ENCODE measurements around the gene EXOC1L.

EXOC1L gene

DNA sequence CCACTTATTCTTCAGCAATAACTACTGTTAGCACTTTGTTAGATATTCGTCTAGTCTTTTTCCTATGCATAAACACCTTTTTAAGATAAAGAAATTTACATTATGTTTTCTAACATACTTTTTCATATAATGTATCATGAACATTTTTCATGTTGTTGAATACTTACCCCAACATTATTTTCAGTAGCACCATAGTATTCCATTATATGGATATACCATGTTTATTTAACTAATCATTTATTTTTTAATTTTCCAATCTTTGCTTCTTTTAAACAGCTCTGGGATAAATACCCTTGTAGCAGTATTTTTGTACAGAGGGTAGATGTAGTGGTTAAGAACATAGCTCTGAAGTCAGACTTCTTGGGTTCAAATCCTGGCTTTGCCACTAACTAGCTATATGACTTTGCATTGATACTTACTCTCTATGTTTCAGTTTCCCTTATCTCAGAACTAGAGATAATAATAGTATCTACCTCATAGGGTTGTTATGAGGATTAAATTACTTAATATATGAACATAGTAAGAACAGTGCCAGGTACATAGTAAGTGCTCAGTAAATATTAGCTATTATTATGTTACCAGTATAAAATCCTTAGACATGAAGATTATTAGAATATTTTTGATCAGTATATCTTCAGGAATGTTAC is 45.1 kb downstream of the EXOC1L start:
- no peak overlapping the region for H3K4me3 ChIP-seq (replicated peaks; ENCODE audit: low read depth, low read length)
- no peaks in the 10 kb centered on the region for H3K27me3 ChIP-seq (replicated peaks; ENCODE audit: control insufficient read depth, insufficient read depth, low read length)
- TF ChIP-seq, protein P1, sequence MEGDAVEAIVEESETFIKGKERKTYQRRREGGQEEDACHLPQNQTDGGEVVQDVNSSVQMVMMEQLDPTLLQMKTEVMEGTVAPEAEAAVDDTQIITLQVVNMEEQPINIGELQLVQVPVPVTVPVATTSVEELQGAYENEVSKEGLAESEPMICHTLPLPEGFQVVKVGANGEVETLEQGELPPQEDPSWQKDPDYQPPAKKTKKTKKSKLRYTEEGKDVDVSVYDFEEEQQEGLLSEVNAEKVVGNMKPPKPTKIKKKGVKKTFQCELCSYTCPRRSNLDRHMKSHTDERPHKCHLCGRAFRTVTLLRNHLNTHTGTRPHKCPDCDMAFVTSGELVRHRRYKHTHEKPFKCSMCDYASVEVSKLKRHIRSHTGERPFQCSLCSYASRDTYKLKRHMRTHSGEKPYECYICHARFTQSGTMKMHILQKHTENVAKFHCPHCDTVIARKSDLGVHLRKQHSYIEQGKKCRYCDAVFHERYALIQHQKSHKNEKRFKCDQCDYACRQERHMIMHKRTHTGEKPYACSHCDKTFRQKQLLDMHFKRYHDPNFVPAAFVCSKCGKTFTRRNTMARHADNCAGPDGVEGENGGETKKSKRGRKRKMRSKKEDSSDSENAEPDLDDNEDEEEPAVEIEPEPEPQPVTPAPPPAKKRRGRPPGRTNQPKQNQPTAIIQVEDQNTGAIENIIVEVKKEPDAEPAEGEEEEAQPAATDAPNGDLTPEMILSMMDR (IDR thresholded peaks at IDR 0.05; ENCODE audit: insufficient read depth, low read length, poor library complexity, severe bottlenecking) = no peak
- no peaks in the 10 kb centered on the region; the same call in none of the 2 replicates for H3K36me3 ChIP-seq (ENCODE audit: control insufficient read depth, insufficient read depth, low read length)
- DNase-seq (ENCODE audit: extremely low read depth, insufficient read length) = no peak

DNA sequence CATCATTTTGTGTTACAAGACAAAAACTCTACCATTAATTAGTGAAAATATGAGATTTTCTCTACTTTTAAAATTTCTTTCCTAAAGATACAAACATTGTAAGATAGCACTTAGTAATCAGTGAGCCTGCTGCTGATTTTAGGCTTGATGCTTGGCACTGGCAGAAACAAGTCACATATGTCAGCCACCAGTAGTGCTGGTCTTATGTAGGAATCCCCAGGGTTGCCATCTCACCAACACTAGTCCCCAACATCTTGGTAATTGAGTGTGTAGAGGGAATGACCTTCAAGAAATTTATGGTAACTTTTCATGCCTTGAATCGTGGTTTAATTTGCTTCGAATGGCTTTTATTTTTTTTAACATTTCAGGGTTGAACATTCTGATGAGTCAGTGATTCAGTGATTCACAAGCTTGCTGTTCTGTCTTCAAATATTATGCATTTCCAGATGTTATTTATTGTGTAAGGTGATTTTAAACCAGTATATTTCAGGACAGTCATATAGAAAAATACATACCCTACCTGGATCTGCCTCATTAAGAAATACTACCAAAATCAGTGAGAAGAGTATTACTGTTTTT is 45.7 kb downstream of the EXOC1L start:
- TF ChIP-seq, protein P1 (IDR thresholded peaks at IDR 0.05; ENCODE audit: insufficient read depth, low read length, poor library complexity, severe bottlenecking) = no peak
- DNase-seq (ENCODE audit: extremely low read depth, insufficient read length) = no peak
- H3K4me3 ChIP-seq (replicated peaks; ENCODE audit: low read depth, low read length) = no peak overlapping the region
- no peaks in the 10 kb centered on the region for H3K27me3 ChIP-seq (replicated peaks; ENCODE audit: control insufficient read depth, insufficient read depth, low read length)
- H3K36me3 ChIP-seq (ENCODE audit: control insufficient read depth, insufficient read depth, low read length) = no peaks in the 10 kb centered on the region; the same call in none of the 2 replicates

DNA sequence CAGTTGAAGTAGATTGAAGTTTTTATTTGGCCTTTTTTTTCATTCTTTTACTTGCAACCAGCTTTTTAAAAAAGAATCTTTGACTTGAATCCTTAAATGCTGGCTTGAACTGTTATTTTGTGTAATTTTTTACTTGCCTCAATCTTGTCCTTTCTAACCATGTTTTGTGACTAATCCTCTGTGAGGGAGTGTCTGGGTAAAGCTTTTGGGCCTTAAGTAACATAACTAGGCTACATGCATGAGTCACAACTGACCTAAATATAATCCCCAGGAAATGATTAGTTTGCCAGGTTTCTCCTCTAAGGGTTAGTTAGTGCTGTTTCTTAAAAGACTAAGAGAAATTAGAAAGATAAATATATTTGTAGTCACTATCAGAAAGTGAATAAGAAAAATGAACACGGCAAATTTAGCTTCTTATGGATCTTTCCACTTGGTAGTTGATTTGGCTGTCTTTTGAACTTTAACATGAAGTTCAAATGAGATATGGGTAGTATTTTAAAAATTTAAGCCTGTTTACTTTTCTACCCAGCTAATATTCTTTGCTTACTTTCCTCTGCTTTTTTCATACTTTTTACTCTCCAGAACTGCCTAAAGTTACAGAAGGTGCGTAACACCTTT is 46.8 kb downstream of the EXOC1L start:
- Histone ChIP-seq H3K27me3 (replicated peaks; ENCODE audit: control insufficient read depth, insufficient read depth, low read length) (no peaks in the 10 kb centered on the region), H3K36me3 (ENCODE audit: control insufficient read depth, insufficient read depth, low read length) (peaks cover 1% of the 10 kb centered on the region; the same call in 1 of the 2 replicates), H3K4me3 (replicated peaks; ENCODE audit: low read depth, low read length) (no peak overlapping the region)
- peak; percentile 23 for DNase-seq (ENCODE audit: extremely low read depth, insufficient read length)
- TF ChIP-seq, protein P1 (IDR thresholded peaks at IDR 0.05; ENCODE audit: insufficient read depth, low read length, poor library complexity, severe bottlenecking) = no peak

DNA sequence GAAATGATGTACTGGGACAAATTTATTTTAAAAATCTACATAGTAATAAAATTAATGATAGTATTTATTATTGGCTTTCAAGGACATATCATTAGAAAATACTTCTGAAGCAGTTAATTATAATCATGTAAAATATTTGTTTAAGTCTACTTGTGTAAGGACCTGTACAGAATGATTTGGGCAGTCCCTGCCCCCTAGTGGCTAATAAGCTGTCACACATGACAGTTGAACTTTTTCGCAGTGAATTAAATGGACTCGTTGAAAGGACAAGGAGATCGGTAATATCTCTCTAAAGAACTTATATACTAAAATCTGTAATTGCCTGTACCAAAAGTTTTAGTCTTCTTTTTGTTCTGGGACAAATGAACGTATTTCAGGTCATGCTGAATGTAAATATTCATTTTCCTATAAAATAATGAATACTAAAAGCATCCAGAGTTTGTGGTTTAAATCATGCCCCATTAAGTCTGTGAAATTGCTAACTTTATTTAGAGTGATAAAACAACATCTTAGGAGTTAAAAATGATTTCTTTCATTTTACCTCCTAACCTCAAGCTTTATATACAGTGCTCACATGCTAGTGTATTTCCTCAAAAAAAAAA is 47.5 kb downstream of the EXOC1L start:
- Histone ChIP-seq H3K4me3 (replicated peaks; ENCODE audit: low read depth, low read length) (no peak overlapping the region), H3K36me3 (ENCODE audit: control insufficient read depth, insufficient read depth, low read length) (peaks cover 1% of the 10 kb centered on the region; the same call in 1 of the 2 replicates)
- peak; percentile 25 for DNase-seq (ENCODE audit: extremely low read depth, insufficient read length)

GRCh38 chr4:55868581-55869090 is 49.0 kb downstream of the EXOC1L start:
- no peaks in the 10 kb centered on the region for H3K27me3 ChIP-seq (replicated peaks; ENCODE audit: control insufficient read depth, insufficient read depth, low read length)
- TF ChIP-seq, protein P1 (IDR thresholded peaks at IDR 0.05; ENCODE audit: insufficient read depth, low read length, poor library complexity, severe bottlenecking) = no peak
- H3K4me3 ChIP-seq (replicated peaks; ENCODE audit: low read depth, low read length) = no peak overlapping the region
- no peak for DNase-seq (ENCODE audit: extremely low read depth, insufficient read length)
- H3K36me3 ChIP-seq (ENCODE audit: control insufficient read depth, insufficient read depth, low read length) = peaks cover 1% of the 10 kb centered on the region; the same call in 1 of the 2 replicates

More for the DNA sequence above, 47.5 kb downstream of the EXOC1L start:
- TF ChIP-seq, protein P1 (IDR thresholded peaks at IDR 0.05; ENCODE audit: insufficient read depth, low read length, poor library complexity, severe bottlenecking) = peak; percentile 76
- no peaks in the 10 kb centered on the region for H3K27me3 ChIP-seq (replicated peaks; ENCODE audit: control insufficient read depth, insufficient read depth, low read length)

All from GM06990 (cell line).